ENCODE results near the gene DCAF6. TPM values are rescaled to one million over a fixed set of nuclear protein-coding genes. Genes with fewer than 3 reads are reported as not detected.

The DCAF6 gene
- total RNA-seq, 1 experiment from 2014 or later: 31.9 TPM

GRCh38 chr1:168093616-168094015 is 157.1 kb downstream of the DCAF6 start:
- no TSS peak for BruUV-seq (replicated peaks)
- H3K4me3 ChIP-seq (ENCODE audit: low read depth, low read length, poor library complexity, severe bottlenecking): no peak overlapping the region
- intact Hi-C loops (cut with micrococcal nuclease; ENCODE audit: unreplicated experiment): no loop called here
- H3K9me3 ChIP-seq (ENCODE audit: low read depth, low read length, poor library complexity, severe bottlenecking): no peaks in the 10 kb centered on the region
- no peaks in the 10 kb centered on the region for H3K4me1 ChIP-seq (ENCODE audit: insufficient read depth, low read length, poor library complexity, severe bottlenecking)
- TF ChIP-seq CTCF (conservative IDR thresholded peaks at IDR 0.05; ENCODE audit: low read depth, low read length) (no peak), EZH2 (IDR thresholded peaks at IDR 0.05; ENCODE audit: borderline replicate concordance, low read depth, low read length, poor library complexity, severe bottlenecking) (no peak)
- no peaks in the 10 kb centered on the region for H3K36me3 ChIP-seq (ENCODE audit: insufficient read depth, low read length, poor library complexity, severe bottlenecking)
- no peak for DNase-seq (ENCODE audit: low spot score)
- no peak overlapping the region for H3K27ac ChIP-seq (ENCODE audit: low read depth, low read length, poor library complexity, severe bottlenecking)
- CTCF ChIA-PET: no interaction called here
- no peaks in the 10 kb centered on the region for H3K27me3 ChIP-seq (replicated peaks; ENCODE audit: insufficient read depth, low read depth, low read length, poor library complexity)
- POLR2A ChIA-PET (ENCODE audit: low non-redundant PET): no interaction called here

GRCh38 chr1:168095476-168095875 is 159.0 kb downstream of the DCAF6 start:
- BruUV-seq (replicated peaks): no TSS peak
- TF ChIP-seq EZH2 (IDR thresholded peaks at IDR 0.05; ENCODE audit: borderline replicate concordance, low read depth, low read length, poor library complexity, severe bottlenecking) (no peak), CTCF (conservative IDR thresholded peaks at IDR 0.05; ENCODE audit: low read depth, low read length) (no peak)
- Histone ChIP-seq H3K27me3 (replicated peaks; ENCODE audit: insufficient read depth, low read depth, low read length, poor library complexity) (no peaks in the 10 kb centered on the region), H3K4me1 (ENCODE audit: insufficient read depth, low read length, poor library complexity, severe bottlenecking) (no peaks in the 10 kb centered on the region), H3K36me3 (ENCODE audit: insufficient read depth, low read length, poor library complexity, severe bottlenecking) (no peaks in the 10 kb centered on the region), H3K27ac (ENCODE audit: low read depth, low read length, poor library complexity, severe bottlenecking) (no peak overlapping the region), H3K4me3 (ENCODE audit: low read depth, low read length, poor library complexity, severe bottlenecking) (no peak overlapping the region), H3K9me3 (ENCODE audit: low read depth, low read length, poor library complexity, severe bottlenecking) (no peaks in the 10 kb centered on the region)
- ChIA-PET POLR2A (ENCODE audit: low non-redundant PET) (no interaction called here), CTCF (interaction anchor here (0.7 kb wide), 1 partner anchor 13 kb away, joined by 5 read pairs; no protein-coding TSS in a partner anchor)
- DNase-seq (ENCODE audit: low spot score): no peak
- intact Hi-C loops (cut with micrococcal nuclease; ENCODE audit: unreplicated experiment): no loop called here

- H3K36me3 ChIP-seq (ENCODE audit: insufficient read depth, low read length, poor library complexity, severe bottlenecking): no peaks in the 10 kb centered on the region
- H3K27me3 ChIP-seq (replicated peaks; ENCODE audit: insufficient read depth, low read depth, low read length, poor library complexity): no peaks in the 10 kb centered on the region
- CTCF ChIA-PET: no interaction called here
- POLR2A ChIA-PET (ENCODE audit: low non-redundant PET): no interaction called here
- H3K27ac ChIP-seq (ENCODE audit: low read depth, low read length, poor library complexity, severe bottlenecking): no peak overlapping the region
- DNase-seq (ENCODE audit: low spot score): no peak
- intact Hi-C loops (cut with micrococcal nuclease; ENCODE audit: unreplicated experiment): no loop called here
- BruUV-seq (replicated peaks): no TSS peak
- no peak for TF ChIP-seq CTCF (conservative IDR thresholded peaks at IDR 0.05; ENCODE audit: low read depth, low read length)
- TF ChIP-seq EZH2 (IDR thresholded peaks at IDR 0.05; ENCODE audit: borderline replicate concordance, low read depth, low read length, poor library complexity, severe bottlenecking): no peak
- H3K4me3 ChIP-seq (ENCODE audit: low read depth, low read length, poor library complexity, severe bottlenecking): no peak overlapping the region
- H3K9me3 ChIP-seq (ENCODE audit: low read depth, low read length, poor library complexity, severe bottlenecking): no peaks in the 10 kb centered on the region
- no peaks in the 10 kb centered on the region for H3K4me1 ChIP-seq (ENCODE audit: insufficient read depth, low read length, poor library complexity, severe bottlenecking)
These were observed 160.0 kb downstream of the DCAF6 start for GRCh38 chr1:168096296-168097165.
